Endothelial cell of umbilical vein (primary cell): ENCODE data around the gene DDX31. TPM values are rescaled to one million over a fixed set of nuclear protein-coding genes. Genes with fewer than 3 reads are reported as not detected.

ENCODE experiments used
- BruUV-seq: library from RNA; stranded (reverse); fragments of 400-500 nt; replicated peaks from 2 replicates; lab custom pipeline; 2021; lab: Mats Ljungman, UMichigan
- CTCF ChIA-PET: fragments of 300-600, 350-600 bp; sonication (Branson Sonifier 250); formaldehyde crosslinking; loops from one replicate; lab custom pipeline; 2021; ENCODE audit warnings: antibody characterized with exemption, inconsistent platforms; lab: Charles Lee
- POLR2A ChIA-PET: fragments of 300-600, 350-600 bp; sonication (Branson Sonifier 250); formaldehyde crosslinking; loops from one replicate; lab custom pipeline; 2021; ENCODE audit warnings: antibody characterized with exemption, inconsistent platforms; lab: Charles Lee
- DNase-seq: peaks from one replicate; pipeline ENCODE4 v3.0.0-alpha.2; 2011; ENCODE audit warnings: low read depth, low spot score
- FAIRE-seq: peaks from 2 replicates; lab custom pipeline; 2011; peaks lifted over from hg19 to GRCh38; lab: Jason Lieb, UNC
- H2AFZ ChIP-seq: 2 replicates; pipeline ENCODE4 v1.6.0; 2012; ENCODE audit warnings: low read depth, low read length, control low read depth, inconsistent platforms
- H3K27ac ChIP-seq: 2 replicates; pipeline ENCODE4 v1.5.1; 2011; ENCODE audit warnings: low read depth, mild to moderate bottlenecking, control low read depth, low read length, moderate library complexity; ENCODE audit not compliant: insufficient read depth
- H3K27me3 ChIP-seq, 2 experiments: 2 replicates each; pipeline versions ENCODE4 v1.6.0 to v1.6.1; 2011; ENCODE audit warnings: low read length in 2 of 2, mixed read lengths in 1 of 2; ENCODE audit not compliant: control insufficient read depth in 2 of 2, insufficient read depth in 2 of 2
- H3K36me3 ChIP-seq, 2 experiments: 2 replicates in 1 of 2; 3 replicates in 1 of 2; pipeline ENCODE4 v1.5.1; 2011; ENCODE audit warnings: low read length in 2 of 2, mild to moderate bottlenecking in 1 of 2, moderate library complexity in 1 of 2; ENCODE audit not compliant: control insufficient read depth in 2 of 2, insufficient read depth in 2 of 2; ENCODE audit errors: extremely low read depth in 1 of 2
- H3K4me1 ChIP-seq: 3 replicates; pipeline ENCODE4 v1.5.1; 2011; ENCODE audit warnings: mild to moderate bottlenecking, low read length; ENCODE audit not compliant: control insufficient read depth, insufficient read depth; ENCODE audit errors: extremely low read depth
- H3K4me2 ChIP-seq: 2 replicates; pipeline ENCODE4 v1.6.1; 2011; ENCODE audit warnings: low read length, control low read depth, mixed read lengths; ENCODE audit not compliant: insufficient read depth
- H3K4me3 ChIP-seq, 3 experiments: fragments of 200-600 bp in 1 of 3; sonication (generic), shearing (Covaris generic) in 1 of 3; replicated peaks in 1 of 3; 2 replicates each; pipeline ENCODE4 v1.5.1; 2011 to 2016; ENCODE audit warnings: control low read depth in 3 of 3, low read length in 3 of 3, mild to moderate bottlenecking in 2 of 3, inconsistent platforms in 1 of 3, low read depth in 1 of 3, moderate library complexity in 1 of 3; ENCODE audit not compliant: insufficient read depth in 1 of 3
- H3K79me2 ChIP-seq: 2 replicates; pipeline ENCODE4 v1.6.0; 2012; ENCODE audit warnings: low read length, inconsistent platforms; ENCODE audit not compliant: control insufficient read depth, insufficient read depth
- H3K9ac ChIP-seq: replicated peaks from 2 replicates; pipeline ENCODE3; 2011; ENCODE audit warnings: low read length, control low read depth; ENCODE audit not compliant: insufficient read depth; ENCODE audit errors: extremely low read depth
- H3K9me1 ChIP-seq: replicated peaks from 3 replicates; pipeline ENCODE4 v1.6.0; 2011; ENCODE audit warnings: mild to moderate bottlenecking, low read length; ENCODE audit not compliant: control insufficient read depth, insufficient read depth; ENCODE audit errors: extremely low read depth
- H3K9me3 ChIP-seq: replicated peaks from 2 replicates; pipeline ENCODE4 v1.5.1; 2012; ENCODE audit warnings: low read length, inconsistent platforms; ENCODE audit not compliant: control insufficient read depth, insufficient read depth
- H4K20me1 ChIP-seq: replicated peaks from 2 replicates; pipeline ENCODE3; 2011; ENCODE audit warnings: mild to moderate bottlenecking, low read length; ENCODE audit not compliant: control insufficient read depth, insufficient read depth; ENCODE audit errors: extremely low read depth
- CTCF ChIP-seq, 2 donors: IDR thresholded peaks; 1 replicate in 1 of 2; 2 replicates in 1 of 2; pipeline ENCODE4 v1.5.1; 2011; ENCODE audit warnings: low read length in 2 of 2, mild to moderate bottlenecking in 2 of 2, moderate library complexity in 2 of 2, control low read depth in 1 of 2, inconsistent platforms in 1 of 2, low read depth in 1 of 2; ENCODE audit not compliant: insufficient read depth in 1 of 2; ENCODE audit errors: extremely low read depth in 1 of 2
- EZH2 ChIP-seq: IDR thresholded peaks from 2 replicates; pipeline ENCODE4 v1.6.1; 2012; ENCODE audit warnings: borderline replicate concordance, low read depth, mild to moderate bottlenecking, moderate library complexity, low read length, inconsistent platforms; ENCODE audit not compliant: severe bottlenecking
- FOS ChIP-seq: IDR thresholded peaks from 2 replicates; pipeline ENCODE4 v1.6.1; 2011; ENCODE audit warnings: mild to moderate bottlenecking, low read length, moderate library complexity, borderline replicate concordance; ENCODE audit not compliant: insufficient read depth
- GATA2 ChIP-seq: IDR thresholded peaks from 2 replicates; pipeline ENCODE4 v1.7.0; 2011; ENCODE audit warnings: low read depth, mild to moderate bottlenecking, moderate library complexity, mixed read lengths, low read length; ENCODE audit not compliant: insufficient read length, insufficient read depth
- JUN ChIP-seq: IDR thresholded peaks from 2 replicates; pipeline ENCODE4 v1.6.1; 2011; ENCODE audit warnings: borderline replicate concordance, low read depth; ENCODE audit not compliant: insufficient read length, insufficient read depth
- MAX ChIP-seq: IDR thresholded peaks from 2 replicates; pipeline ENCODE4 v1.6.1; 2011; ENCODE audit not compliant: insufficient read depth, insufficient read length
- MYC ChIP-seq: IDR thresholded peaks from one replicate; pipeline ENCODE4 v1.6.1; 2011; ENCODE audit warnings: mild to moderate bottlenecking, low read depth, low read length
- POLR2A ChIP-seq: IDR thresholded peaks from 2 replicates; pipeline ENCODE4 v1.6.1; 2012; ENCODE audit warnings: low read depth, mild to moderate bottlenecking, control low read depth, low read length
- POLR2AphosphoS5 ChIP-seq: IDR thresholded peaks from 2 replicates; pipeline ENCODE4 v1.6.1; 2012; ENCODE audit warnings: low read depth, mild to moderate bottlenecking, control low read depth, low read length, moderate library complexity; ENCODE audit not compliant: insufficient read depth
- dilution Hi-C: fragments of 300-500 bp; cut with MboI; formaldehyde crosslinking; loops from one replicate; pipeline ENCODE4 v1.15.0; 2019; ENCODE audit warnings: low sequenced_read_pairs; ENCODE audit not compliant: extremely low pct_ligation_motif_present
- intact Hi-C: fragments of 100-400 bp; cut with micrococcal nuclease; formaldehyde crosslinking; loops from one replicate; pipeline ENCODE4 v1.10.0; 2022
- polyA plus RNA-seq, 4 experiments: library from polyadenylated mRNA; depleted of rRNA in 3 of 4; stranded (reverse) in 3 of 4; unstranded in 1 of 4; fragments of >200 nt; gene quantifications; 2 replicates each; pipeline versions ENCODE4 v1.2.1 to v1.2.3, GENCODE V29; 2011 to 2012; ENCODE audit warnings: missing spikeins in 1 of 4
- total RNA-seq: library from RNA; stranded (reverse); gene quantifications from 2 replicates; pipeline ENCODE4 v1.2.3, GENCODE V29; 2021

The DDX31 gene
- total and polyA plus RNA-seq, 2 donors (not counting 3 experiments of a cell fraction or from before 2014, with no cell fraction given) = 8.0 to 16.3 TPM

- H3K9me3 ChIP-seq = no peaks in the 10 kb centered on the region
- no peak overlapping the region for H3K4me3 ChIP-seq
- no peaks in the 10 kb centered on the region for H3K79me2 ChIP-seq
- intact Hi-C loops (no loop called here), dilution Hi-C loops (no loop called here)
- FAIRE-seq (no peak), DNase-seq (no peak)
- H2AFZ ChIP-seq = no peak overlapping the region
- H4K20me1 ChIP-seq = no peaks in the 10 kb centered on the region
- H3K4me2 ChIP-seq = no peak overlapping the region
- no peaks in the 10 kb centered on the region for H3K9me1 ChIP-seq
- H3K36me3 ChIP-seq = peaks cover 15 to 27% of the 10 kb centered on the region in 2 experiments
- no peak overlapping the region for H3K27ac ChIP-seq
- no peaks in the 10 kb centered on the region for H3K4me1 ChIP-seq
- TF ChIP-seq MAX (no peak), EZH2 (no peak), FOS (no peak), POLR2AphosphoS5 (no peak), MYC (no peak), POLR2A (no peak), JUN (no peak), GATA2 (no peak), CTCF (IDR thresholded peaks at IDR 0.05; ENCODE audit: extremely low read depth in 1 of 2, insufficient read depth in 1 of 2, low read depth in 1 of 2, low read length in 2 of 2) (no peak)
- CTCF ChIA-PET = no interaction called here
- POLR2A ChIA-PET = no interaction called here
- H3K27me3 ChIP-seq = no peaks in the 10 kb centered on the region
- BruUV-seq = no TSS peak
- H3K9ac ChIP-seq = no peak overlapping the region
These were observed 21.1 kb downstream of the DDX31 start for GRCh38 chr9:132648685-132649084.
